GM19452 (cell line): ENCODE measurements around the gene LPP.
A peak's percentile ranks its signal among the peaks of the same experiment; 100 is the strongest.

Experiments used
- ATAC-seq: cut with Tn5 transposase; IDR thresholded peaks from one replicate; pipeline ENCODE4 v1.9.1; 2021; ENCODE audit not compliant: unreplicated experiment

Gene LPP, protein sequence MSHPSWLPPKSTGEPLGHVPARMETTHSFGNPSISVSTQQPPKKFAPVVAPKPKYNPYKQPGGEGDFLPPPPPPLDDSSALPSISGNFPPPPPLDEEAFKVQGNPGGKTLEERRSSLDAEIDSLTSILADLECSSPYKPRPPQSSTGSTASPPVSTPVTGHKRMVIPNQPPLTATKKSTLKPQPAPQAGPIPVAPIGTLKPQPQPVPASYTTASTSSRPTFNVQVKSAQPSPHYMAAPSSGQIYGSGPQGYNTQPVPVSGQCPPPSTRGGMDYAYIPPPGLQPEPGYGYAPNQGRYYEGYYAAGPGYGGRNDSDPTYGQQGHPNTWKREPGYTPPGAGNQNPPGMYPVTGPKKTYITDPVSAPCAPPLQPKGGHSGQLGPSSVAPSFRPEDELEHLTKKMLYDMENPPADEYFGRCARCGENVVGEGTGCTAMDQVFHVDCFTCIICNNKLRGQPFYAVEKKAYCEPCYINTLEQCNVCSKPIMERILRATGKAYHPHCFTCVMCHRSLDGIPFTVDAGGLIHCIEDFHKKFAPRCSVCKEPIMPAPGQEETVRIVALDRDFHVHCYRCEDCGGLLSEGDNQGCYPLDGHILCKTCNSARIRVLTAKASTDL

DNA sequence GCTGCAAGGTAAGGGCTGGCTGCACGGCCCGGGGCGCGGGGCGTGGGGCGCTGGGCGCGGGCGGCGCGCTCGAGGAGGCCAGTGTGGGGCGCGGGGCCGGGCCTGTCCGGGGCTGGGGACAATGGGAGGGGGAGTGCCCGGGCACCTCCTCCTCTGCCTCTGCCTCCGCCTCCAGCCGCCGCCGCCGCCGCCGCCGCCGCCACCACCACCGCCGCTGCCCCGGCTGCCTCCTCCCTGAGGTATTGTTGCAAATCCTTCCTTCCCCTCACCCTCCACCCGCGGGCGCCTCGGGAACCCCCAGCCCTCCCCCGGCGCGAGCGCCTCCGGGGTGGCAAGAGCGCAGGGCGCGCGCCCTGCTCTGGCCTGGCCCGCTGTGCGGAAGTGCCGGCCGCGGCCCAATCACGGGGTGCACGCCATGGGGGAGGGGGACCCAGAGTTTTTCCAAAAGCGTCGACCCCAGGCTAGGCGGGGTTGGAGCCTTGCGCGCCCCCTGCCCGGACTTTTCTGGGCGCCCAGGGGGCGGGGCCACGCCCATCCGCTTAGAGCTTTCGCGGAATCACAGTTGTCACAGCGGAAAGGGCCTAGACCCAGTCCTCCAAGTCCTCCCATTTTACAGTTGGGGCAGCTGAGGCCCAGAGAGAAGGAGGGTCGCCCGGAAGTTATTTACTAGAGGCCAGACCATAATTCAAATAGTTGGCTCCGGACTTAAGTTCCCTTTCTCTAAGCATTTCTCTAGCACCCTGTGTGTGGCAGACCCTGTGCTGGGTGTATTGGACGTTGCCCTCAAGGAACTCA is at the start of gene LPP:
Gene LPP (plus strand): TSS at position 144 of the 795 bp plus-strand sequence. CDS start 251,964 bp downstream, outside the sequence.
- peak; percentile 85 for ATAC-seq

DNA sequence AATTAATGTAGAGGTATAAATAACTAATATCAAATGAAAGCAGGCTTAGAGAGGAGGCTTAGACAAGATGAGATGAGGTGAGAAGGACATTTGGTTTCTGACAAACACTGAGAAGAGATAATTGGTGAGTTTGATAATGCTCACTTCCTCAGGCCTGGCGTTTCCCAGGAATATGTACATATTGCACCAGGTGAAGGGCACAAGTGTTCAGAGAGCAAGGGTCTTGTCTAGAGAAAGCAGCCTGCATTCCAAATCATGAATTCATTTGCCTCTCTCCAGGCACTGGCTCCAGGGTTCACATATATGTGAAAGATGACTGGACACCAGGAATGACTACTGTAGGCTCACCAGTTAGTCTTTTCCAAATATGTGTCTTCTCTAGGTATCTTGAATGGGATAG is 48.0 kb upstream of the LPP start:
- no peak for ATAC-seq

DNA sequence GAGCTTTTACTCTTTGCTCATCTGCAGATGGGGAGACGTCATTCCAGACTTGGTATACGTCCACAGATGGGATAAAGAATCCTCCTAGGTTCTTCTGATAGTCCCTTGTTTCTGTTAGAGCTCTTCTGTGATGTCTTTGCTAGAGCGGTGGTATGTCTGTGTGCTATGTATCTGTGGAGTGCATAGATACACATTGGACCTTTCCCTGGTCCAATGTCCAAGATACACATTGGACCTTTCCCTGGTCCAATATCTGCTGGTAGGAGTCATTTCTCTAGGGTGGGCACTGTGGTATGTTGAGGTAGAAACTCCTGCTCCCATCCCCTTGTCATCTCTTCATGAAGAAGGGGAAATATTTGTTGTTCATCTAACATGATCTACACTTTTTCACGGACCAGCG is 47.5 kb upstream of the LPP start:
- ATAC-seq: no peak

DNA sequence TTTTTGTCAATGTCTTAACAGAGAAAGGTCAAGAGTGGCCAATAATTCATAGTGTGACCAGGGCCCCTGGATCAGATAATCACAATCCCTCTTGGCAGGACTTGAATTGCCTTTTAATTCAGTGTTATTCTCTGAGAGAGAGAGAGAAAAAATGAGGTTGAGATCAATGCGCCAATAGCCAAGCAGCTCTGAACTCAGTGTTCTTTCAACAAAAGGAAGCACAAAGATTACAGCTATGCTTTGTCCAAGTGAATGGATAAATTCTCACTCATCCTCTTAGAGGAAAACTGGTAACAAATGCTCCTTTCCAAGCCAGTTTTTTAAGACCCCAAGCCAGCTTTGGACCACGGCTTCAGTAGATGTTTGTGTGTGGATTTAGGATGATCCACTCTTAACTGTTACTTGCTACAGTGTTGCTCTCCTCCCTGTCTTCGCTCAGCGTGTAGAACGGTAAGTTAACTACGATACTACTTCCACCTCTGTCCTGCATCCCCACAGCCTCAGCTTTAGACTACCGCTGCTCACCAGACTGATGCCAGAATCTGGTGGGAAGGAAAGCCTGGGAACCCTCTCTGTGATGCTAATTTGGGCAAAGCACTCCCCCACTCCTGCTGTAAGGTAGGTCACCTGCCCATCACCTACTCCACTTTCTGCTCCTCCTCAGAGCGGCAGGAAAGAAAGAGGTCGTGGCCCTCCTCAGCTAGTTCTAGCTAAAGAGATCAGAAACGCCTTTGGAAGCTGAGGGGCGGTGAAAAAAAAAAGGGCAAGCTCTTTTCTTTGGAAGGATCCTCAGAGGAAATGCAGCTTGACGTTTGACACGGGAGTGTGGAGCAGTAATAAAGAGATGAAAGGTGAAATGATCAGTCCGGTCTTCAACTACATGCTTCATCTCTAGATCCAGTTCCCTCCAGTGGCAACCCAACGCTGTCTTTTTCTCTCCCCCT is 46.8 kb upstream of the LPP start:
- no peak for ATAC-seq

DNA sequence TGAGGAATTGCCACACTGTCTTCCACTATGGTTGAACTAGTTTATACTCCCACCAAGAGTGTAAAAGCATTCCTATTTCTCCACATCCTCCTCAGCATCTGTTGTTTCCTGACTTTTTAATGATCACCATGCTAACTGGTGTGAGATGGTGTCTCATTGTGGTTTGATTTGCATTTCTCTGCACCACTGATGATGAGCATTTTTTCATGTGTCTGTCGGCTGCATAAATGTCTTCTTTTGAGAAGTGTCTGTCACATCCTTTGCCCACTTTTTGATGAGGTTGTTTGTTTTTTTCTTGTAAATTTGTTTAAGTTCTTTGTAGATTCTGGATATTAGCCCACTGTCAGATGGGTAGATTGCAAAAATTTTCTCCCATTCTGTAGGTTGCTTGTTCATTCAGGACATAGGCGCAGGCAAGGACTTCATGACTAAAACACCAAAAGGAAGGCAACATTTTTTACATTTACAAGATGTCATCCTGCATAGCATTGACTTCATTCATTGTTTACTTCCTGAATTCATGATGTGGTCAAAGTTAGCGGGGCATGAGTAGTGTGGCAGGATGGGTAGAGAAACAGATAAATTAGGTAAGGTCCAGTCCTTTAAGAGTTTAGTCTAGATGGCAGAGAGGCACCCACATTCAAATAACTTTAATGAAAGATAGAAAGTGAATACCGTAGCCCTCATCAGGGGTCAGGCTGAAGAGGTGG is 45.1 kb upstream of the LPP start:
- no peak for ATAC-seq

DNA sequence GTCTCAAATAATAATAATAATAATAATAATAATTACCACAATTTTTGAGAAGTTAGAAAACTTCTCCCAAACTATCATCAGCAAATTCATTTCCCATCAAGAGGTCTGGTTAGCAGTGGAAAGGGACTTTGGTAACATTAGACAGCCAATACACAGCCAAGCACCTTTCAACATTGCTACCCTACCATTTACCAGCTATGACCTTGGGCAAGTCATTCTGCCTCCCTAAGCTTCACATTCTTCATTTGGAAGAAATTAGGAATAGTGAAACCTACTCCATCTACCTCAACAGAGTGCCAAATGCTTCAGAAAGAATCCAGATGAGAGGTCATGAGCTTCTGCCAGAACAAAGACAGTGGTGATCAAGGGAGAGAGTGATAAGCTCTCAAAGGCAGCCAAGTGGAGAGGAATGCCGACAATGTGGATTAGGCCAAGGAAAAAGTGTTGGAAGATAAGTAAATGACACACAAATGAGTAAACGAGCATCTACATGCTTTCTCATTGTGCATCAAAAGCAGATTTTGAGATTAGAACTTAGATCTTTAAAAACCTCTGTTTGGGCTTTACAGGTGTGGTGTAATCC is 42.9 kb upstream of the LPP start:
- no peak for ATAC-seq

DNA sequence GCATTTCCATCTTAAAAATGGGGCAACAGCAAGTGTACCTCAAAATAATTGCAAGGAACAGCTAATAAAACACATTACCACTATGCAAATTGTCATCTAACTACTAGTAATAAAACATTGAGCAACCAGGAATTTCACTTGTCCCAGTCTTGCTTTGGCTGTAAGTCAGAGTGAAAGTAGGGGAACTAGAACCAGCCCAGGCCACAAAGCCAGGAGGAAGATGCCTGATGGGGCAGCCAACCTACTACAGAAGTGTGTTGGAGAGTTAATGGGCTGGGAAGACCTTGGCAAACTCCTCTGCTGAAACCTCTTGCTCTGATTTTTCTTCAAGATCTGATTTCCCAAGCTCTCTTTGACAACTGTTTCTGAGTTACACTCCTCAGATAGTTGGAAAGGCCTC is 40.2 kb upstream of the LPP start:
- ATAC-seq: no peak

DNA sequence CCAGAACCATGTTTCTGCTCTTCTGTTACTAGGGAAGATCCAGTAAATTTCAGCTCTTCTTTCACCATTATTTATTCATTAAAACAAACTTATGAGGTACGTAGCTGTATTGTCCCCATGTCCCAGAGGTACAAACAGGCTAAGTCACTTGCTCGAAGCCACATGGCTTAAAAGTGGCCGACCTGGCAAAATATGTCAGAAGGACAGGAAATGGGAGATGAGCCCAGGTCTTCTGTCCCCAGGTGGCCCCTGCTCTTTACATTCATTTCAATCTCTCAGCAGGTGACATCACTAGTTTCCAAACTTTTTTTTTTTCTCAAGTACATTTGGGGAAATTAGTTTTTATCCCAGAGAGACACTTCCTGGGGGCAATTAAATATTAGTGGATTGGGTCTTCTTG is 34.1 kb upstream of the LPP start:
- ATAC-seq: no peak

DNA sequence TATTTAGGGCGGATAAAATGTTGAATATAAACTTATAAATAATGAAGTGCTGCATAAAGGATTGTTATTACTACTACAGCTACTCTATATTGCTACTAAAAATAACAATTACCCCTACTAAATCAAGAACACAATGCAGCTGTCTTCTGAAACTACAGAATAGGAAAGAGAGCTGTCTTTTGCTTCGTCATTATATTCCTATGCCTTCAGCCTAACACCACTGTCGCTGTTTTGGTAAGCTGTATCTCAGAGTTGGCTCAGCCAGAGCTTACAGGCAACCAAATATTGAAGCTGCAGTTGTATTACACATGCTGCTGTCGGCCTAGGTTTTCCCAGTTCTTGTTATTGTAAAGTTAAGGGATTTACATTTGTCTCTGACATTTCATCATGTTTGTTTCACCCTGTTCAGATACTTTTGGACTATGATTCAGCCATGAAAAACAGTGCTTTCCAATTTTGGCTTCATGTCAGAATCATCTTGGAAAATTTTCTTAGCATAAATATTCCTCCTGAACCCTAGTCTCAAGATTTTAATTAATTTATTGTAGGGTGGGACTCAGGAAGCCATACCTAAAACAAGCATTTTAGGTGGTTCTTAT is 31.3 kb upstream of the LPP start:
- no peak for ATAC-seq

DNA sequence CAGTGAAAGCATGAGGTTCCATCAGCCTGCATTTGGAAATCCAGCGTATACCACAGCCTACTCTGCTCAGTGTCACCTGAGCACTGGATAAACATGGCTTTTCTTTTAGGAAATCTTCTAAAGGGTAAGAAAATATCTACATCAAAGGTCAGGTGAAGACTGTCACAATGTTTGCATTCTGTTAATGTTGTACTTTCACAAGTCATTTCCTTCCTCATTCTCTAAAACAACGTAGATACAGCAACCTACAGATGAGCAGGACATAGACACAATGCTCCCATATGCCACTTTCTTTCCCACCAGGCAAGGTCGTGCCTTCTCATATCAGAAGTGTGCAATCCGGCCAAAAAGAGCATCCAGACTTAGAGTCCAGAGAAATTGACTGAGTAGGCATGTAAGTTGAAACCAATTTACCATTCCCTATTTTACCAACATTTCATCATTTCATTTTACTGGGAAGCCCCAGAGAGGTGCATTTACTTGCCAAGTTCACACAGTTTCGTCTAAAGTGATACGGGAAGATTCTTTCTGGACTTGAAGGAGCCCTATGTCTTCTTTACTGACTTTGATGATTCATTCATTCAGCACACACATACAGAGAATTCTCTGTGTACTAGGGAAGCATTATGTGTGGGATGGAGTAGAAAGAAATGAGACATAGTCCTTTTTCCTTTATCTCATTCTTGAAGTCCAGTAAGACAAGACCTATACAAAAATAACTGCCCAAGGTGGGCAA is 30.6 kb upstream of the LPP start:
- no peak for ATAC-seq

DNA sequence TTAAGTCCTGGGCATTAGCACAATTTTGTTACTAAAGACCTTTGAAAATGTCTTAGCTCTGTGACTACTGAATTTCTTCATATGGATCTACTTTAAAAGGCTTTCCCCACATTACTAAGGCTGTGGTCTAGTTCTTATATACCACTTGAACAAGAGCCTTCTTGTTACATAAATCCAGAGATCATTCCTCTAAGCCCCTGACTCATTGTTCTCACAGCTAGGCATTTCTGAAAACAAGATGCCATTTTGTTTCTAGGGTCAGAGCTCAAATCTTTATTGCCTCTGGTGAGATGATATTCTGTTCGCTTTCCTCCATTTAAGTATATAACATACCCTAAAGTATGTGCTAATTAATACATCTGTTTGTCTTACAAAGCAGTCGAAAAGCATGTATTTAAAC is 29.8 kb upstream of the LPP start:
- ATAC-seq: no peak

DNA sequence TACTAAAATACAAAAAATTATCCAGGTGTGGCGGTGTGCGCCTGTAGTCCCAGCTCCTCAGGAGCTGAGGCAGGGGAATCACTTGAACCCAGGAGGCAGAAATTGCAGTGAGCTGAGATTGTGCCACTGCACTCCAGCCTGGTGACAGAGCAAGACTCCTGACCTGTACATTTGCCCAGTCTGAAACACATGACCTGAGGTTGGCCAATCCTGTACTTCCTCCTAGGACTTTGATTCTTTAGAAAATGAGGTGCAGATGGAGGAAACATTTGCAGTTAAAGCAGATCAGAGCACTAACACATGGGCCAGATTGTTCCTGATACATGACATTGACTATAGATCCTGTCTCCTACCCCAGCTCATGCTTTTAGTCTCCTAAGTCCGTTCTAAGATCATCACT is 28.9 kb upstream of the LPP start:
- no peak for ATAC-seq

DNA sequence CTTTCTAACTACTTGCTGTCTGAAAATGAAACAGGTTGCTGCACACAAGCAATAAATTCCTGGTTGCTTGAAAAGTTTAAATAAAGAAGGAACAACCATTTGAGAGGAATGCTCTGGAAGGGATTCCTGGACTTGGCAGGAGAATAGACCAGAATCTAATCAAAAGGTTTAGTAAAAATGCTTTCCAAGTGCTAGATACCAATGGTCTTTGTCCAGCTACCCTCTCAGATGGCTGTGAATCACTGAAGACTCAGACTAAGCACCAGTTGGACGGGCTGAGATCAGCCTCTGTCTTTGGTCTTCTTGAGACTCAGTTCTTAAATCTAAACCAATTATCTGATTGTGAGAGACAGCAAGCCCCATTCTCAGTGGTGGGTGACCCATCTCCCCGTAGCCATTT is 27.7 kb upstream of the LPP start:
- ATAC-seq: no peak

DNA sequence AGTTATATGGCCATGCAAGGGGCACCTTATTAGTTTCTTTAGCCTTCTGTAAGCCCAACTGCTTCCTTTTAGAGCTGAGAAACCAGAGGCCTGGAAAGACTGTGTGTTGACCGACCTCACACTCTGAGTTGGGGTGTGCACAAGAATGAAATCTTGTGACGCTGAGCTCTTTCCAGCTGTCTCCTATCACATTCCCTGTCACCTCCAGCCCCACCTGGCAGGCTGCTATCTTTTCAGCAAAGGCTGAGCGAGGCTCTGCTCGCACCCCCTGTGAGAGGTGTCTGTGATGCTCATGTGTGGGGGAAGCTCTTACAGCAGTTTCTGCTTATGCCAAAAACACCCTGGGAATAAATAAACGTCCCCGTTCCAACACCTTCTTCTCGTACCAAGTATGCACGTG is 27.0 kb upstream of the LPP start:
- no peak for ATAC-seq

DNA sequence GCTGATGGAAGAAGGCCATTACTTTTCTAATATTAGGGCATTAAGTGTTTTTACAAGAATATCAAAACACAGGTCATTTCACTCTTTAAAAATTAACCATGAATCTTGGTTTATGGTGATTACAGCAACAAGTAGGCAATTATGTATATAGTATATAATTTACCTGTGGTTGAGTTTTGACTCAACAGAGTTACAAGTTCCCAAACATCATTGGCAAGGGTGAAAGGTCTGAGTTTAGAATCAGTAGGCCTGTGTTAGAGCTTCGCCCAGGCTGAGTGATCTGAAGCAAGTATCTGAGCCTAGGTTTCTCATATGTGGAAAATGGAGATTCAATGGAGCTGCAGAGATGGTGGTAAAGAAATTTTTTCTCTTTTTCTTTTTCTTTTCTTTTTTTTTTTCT is 25.1 kb upstream of the LPP start:
- peak; percentile 38 for ATAC-seq

DNA sequence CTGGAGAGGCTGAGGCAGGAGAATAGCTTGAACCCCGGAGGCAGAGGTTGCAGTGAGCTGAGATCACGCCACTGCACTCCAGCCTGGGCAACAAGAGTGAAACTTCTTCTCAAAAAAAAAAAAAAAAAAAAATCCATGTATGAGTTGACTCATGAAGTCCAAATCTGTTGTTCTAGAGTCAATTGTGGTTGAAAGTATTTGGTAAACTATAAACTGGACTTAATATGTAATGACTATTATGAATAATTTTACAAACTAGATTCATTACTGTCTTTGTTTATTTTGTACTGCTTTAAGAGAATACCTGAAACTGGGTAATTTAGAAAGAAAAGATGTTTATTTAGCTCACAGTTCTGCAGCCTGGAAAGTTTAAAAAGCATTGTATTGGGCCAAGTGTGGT is 22.9 kb upstream of the LPP start:
- peak; percentile 55 for ATAC-seq

DNA sequence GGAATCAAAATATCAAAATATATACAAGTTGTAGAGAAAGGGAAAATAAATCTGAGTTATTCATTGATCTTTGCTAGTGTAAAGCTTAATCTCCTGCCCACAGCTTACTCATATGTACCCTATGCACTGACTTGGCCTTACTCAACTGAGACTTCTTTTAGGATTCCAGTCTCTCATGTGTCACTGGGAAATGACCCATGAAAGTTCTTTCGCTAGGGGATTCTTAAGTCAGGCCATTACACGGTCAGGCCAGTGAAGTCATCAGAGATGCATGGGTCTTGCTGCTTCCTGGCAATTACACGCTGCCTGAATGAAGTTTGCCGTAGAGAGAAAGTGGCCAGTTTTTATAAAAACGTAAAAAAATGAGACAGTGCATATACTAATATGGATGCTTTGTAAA is 20.7 kb upstream of the LPP start:
- ATAC-seq: peak; percentile 62

DNA sequence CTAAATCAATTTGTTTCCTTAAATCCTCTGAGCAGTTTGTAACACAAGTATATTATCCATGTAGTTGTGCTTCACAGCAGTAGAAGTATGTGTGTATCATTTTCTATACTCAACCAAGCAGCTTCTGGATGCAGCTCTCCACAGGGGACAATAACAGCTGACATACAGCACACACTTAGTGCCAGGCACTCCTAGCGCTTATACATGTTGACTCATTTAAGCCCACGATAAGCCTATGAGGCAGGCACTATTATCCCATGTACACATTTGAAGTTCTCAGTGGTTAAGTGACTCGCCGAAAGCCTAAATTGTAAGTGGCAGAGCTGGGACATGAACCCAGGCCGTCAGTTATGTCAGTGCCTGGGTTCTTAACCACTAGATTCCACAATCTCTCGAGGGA is 20.3 kb upstream of the LPP start:
- ATAC-seq: no peak

DNA sequence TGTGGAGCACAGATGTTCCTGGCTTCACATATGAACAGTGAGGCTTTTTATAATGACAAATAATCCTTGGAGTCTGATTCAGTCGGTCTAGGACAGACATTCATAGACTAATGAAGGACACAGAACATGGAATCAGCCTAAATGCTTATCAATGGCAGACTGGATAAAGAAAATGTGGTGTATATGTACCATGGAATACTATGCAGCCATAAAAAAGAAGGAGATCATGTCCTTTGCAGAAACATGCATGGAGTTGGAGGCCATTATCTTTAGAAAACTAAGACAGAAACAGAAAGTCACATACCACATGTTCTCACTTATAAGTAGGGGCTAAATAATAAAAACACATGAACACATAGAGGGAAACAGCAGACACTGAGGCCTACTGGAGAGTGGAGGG is 19.9 kb upstream of the LPP start:
- ATAC-seq: no peak
